HFFc6 (cell line): ENCODE measurements around the gene OXLD1. TPM values are rescaled to one million over a fixed set of nuclear protein-coding genes. Genes with fewer than 3 reads are reported as not detected.

Experiments used
- DNase-seq: peaks from one replicate; pipeline ENCODE4 v3.0.0-alpha.2; 2018
- H3K27ac Mint-ChIP-seq: 2 replicates; pipeline ENCODE4 v1.8.0; 2020; ENCODE audit warnings: mild to moderate bottlenecking, mixed read lengths
- H3K27me3 Mint-ChIP-seq: 2 replicates; pipeline ENCODE4 v1.8.0; 2021; ENCODE audit warnings: mild to moderate bottlenecking, moderate library complexity, mixed read lengths; ENCODE audit not compliant: insufficient read depth
- H3K36me3 Mint-ChIP-seq: 2 replicates; pipeline ENCODE4 v1.8.0; 2021; ENCODE audit warnings: low read depth, mixed read lengths
- H3K4me1 Mint-ChIP-seq: 2 replicates; pipeline ENCODE4 v1.8.0; 2020; ENCODE audit warnings: low read depth, mixed read lengths
- H3K4me3 Mint-ChIP-seq: 2 replicates; pipeline ENCODE4 v1.8.0; 2020; ENCODE audit warnings: mild to moderate bottlenecking, moderate library complexity, mixed read lengths
- H3K9me3 Mint-ChIP-seq: 2 replicates; pipeline ENCODE4 v1.8.0; 2020; ENCODE audit warnings: mild to moderate bottlenecking, mixed read lengths
- total RNA-seq, 6 experiments: library from RNA; stranded (reverse); fragmentation: NEBNext Ultra II Directional; extraction: Animal tissue kit (Norgen Biotek cat#: 25700); gene quantifications; 2 replicates in 1 of 6; 3 replicates in 5 of 6; pipeline ENCODE4 v1.2.3, GENCODE V29; 2021
- TF ChIP-seq, protein P1 (sequence below): fragments of 200-600 bp; sonication (generic); IDR thresholded peaks from 2 replicates; pipeline ENCODE4 v1.5.0; 2021; ENCODE audit warnings: antibody characterized with exemption, mild to moderate bottlenecking

The OXLD1 gene
- total RNA-seq, 6 experiments from 2014 or later = 20.9 to 33.4 (median 30.9) TPM

DNA sequence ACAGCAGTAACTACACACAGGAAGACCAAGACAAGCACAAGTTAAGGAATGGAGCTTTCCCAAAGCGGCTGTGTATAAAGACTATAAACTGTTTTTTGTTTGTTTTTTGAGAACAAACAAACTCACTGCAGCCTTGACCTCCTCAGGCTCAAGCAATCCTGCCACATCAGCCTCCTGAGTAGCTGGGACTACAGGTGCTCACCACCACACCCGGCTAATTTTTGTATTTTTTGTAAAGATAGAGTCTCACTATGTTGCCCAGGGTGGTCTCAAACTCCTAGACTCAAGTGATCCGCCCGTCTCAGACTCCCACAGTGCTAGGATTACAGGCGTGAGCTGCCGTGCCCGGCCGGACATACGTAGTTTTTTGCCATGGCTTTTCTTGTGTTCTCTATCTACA, 6.0 kb downstream of the OXLD1 start:
- no peaks in the 10 kb centered on the region for H3K9me3 Mint-ChIP-seq
- H3K36me3 Mint-ChIP-seq = no peaks in the 10 kb centered on the region; the same call in 1 of the 2 replicates
- H3K4me3 Mint-ChIP-seq = no peak overlapping the region
- no peak overlapping the region for H3K27ac Mint-ChIP-seq
- no peak for DNase-seq
- no peaks in the 10 kb centered on the region; the same call in 1 of the 2 replicates for H3K4me1 Mint-ChIP-seq
- TF ChIP-seq, protein P1, sequence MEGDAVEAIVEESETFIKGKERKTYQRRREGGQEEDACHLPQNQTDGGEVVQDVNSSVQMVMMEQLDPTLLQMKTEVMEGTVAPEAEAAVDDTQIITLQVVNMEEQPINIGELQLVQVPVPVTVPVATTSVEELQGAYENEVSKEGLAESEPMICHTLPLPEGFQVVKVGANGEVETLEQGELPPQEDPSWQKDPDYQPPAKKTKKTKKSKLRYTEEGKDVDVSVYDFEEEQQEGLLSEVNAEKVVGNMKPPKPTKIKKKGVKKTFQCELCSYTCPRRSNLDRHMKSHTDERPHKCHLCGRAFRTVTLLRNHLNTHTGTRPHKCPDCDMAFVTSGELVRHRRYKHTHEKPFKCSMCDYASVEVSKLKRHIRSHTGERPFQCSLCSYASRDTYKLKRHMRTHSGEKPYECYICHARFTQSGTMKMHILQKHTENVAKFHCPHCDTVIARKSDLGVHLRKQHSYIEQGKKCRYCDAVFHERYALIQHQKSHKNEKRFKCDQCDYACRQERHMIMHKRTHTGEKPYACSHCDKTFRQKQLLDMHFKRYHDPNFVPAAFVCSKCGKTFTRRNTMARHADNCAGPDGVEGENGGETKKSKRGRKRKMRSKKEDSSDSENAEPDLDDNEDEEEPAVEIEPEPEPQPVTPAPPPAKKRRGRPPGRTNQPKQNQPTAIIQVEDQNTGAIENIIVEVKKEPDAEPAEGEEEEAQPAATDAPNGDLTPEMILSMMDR = no peak
- H3K27me3 Mint-ChIP-seq = peaks cover 2% of the 10 kb centered on the region

DNA sequence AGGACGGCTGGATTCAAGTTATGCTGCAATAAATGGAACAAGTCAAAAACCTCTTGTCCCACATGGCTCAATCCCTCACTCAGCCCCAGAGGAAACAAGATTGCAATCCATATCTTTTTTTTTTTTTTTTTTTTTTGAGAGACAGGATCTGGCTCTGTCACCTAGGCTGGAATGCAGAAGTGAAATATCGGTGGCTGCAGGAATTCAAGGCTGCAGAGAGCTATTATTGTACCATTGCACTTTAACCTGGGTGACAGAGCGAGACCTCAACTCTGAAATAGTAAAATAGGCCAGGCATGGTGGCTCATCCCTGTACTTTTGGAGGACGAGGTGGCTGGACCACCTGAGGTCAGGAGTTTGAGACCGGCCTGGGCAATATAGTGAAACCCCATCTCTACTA, 7.4 kb downstream of the OXLD1 start:
- H3K27ac Mint-ChIP-seq = no peak overlapping the region
- no peaks in the 10 kb centered on the region for H3K9me3 Mint-ChIP-seq
- peaks cover 2% of the 10 kb centered on the region for H3K27me3 Mint-ChIP-seq
- no peak overlapping the region for H3K4me3 Mint-ChIP-seq
- no peaks in the 10 kb centered on the region for H3K4me1 Mint-ChIP-seq
- no peaks in the 10 kb centered on the region for H3K36me3 Mint-ChIP-seq
- TF ChIP-seq, protein P1 = no peak
- no peak for DNase-seq

DNA sequence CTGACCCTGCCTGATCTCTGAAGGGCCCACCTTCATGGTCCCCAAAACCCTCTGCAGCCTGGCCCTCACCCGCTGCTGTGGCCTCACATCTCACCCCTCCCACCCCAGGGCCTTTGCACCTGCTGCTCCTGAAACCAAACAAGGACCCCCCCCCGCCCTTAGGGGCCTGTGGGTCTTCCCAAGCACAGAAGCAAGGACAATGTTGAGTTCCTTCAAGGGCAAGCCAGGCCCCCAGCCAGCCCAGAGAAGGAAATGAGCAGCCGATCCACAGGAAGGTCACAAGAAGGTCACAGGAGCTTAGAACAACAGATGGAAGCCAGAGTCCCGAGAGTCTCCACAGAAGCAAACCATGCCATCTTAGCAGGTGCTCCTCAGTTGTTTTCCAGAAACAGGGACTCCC, 9.6 kb downstream of the OXLD1 start:
- H3K27me3 Mint-ChIP-seq = peaks cover 3% of the 10 kb centered on the region; the same call in 1 of the 2 replicates
- no peak overlapping the region for H3K4me3 Mint-ChIP-seq
- no peak overlapping the region for H3K27ac Mint-ChIP-seq
- no peaks in the 10 kb centered on the region for H3K36me3 Mint-ChIP-seq
- no peaks in the 10 kb centered on the region for H3K9me3 Mint-ChIP-seq
- DNase-seq = no peak
- peaks cover 2% of the 10 kb centered on the region for H3K4me1 Mint-ChIP-seq
- TF ChIP-seq, protein P1 = no peak

DNA sequence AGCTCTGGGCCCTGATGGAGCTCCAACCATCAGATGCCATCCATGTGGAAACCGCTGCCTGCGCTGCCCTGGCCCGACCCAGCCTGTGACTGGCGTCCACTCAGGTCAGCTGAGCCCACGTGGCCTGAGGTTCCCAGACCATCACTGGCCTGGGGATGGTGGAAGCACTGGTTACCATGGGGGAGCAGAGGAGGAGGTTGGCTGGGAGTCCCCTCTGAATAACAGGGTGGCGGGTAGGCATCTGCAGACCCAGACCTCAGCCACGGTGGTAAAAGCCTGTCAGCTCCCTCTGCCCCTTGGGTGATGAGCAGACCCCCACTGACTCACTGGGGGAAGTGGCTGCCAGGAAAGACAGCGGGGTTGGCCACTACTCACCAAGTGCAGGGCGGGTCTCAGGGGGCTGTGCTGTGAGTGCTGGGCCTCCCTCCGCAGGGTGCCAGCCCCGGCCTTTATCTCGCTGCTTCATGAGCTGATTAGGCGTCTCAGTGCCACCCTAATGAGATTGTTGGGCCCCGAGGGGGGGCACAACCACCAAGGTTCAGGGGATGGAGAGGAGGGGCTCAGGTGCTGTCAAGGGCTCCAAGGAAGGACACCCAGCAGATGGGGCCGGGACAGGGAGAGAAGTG, 10.2 kb downstream of the OXLD1 start, which contains the start of gene PDE6G:
TSS of gene PDE6G (minus strand) at position 425 of the 626 bp plus-strand sequence. CDS start 3,237 bp downstream, outside the sequence.
- peaks cover 8% of the 10 kb centered on the region for H3K4me1 Mint-ChIP-seq
- peaks cover 3% of the 10 kb centered on the region; the same call in 1 of the 2 replicates for H3K27me3 Mint-ChIP-seq
- no peak for DNase-seq
- no peaks in the 10 kb centered on the region for H3K9me3 Mint-ChIP-seq
- H3K4me3 Mint-ChIP-seq = no peak within 1 kb of the TSS
- TF ChIP-seq, protein P1 = no peak
- no peak within 1 kb of the TSS for H3K27ac Mint-ChIP-seq
- H3K36me3 Mint-ChIP-seq = no peaks in the 10 kb centered on the region

DNA sequence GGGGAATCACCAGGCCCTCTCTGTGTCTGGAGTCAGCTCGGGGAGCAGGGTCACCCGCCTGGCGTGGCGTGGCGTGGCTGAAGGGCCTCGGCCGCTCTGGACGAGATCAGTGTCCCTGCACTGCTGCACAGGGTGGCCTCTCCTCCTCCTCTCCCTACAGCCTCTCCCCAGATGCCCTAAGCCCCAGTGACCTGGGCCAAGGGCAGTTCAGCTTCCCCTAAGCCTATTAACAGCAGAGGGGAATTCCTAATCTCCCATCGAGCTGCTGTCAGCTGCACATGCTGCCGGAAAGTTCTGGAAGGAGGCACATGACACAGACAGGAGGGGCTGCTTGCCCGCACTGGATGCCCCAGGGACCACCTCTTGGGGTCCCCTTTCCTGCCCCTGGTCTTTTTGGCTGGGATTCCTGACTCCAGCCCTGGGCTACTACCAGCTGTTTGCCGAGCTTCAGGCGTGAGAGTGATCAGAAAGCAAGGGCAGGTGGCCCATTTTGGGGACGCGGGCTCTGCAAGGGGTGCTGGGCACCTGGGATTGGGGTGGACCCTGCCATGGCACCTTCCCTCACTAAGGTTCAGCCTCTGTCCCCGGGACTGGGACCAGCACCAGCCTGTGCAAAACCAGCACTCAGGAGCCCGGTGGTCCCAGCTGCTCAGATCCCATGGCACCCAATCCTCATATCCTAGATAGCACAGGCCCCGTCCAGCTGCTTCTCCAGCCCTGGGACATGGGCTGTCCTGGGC, 10.9 kb downstream of the OXLD1 start:
- Mint-ChIP-seq H3K27me3 (peaks cover 1% of the 10 kb centered on the region; the same call in 1 of the 2 replicates), H3K27ac (no peak overlapping the region), H3K4me1 (peaks cover 9% of the 10 kb centered on the region), H3K4me3 (no peak overlapping the region), H3K9me3 (no peaks in the 10 kb centered on the region), H3K36me3 (no peaks in the 10 kb centered on the region)
- no peak for DNase-seq
- TF ChIP-seq, protein P1 = no peak
